Measurements from ENCODE around the gene FOSL2. TPM values are rescaled to one million over a fixed set of nuclear protein-coding genes. Genes with fewer than 3 reads are reported as not detected.

FOSL2 gene
- total RNA-seq, result 56.2 and 57.6 TPM in 2 replicates

DNA sequence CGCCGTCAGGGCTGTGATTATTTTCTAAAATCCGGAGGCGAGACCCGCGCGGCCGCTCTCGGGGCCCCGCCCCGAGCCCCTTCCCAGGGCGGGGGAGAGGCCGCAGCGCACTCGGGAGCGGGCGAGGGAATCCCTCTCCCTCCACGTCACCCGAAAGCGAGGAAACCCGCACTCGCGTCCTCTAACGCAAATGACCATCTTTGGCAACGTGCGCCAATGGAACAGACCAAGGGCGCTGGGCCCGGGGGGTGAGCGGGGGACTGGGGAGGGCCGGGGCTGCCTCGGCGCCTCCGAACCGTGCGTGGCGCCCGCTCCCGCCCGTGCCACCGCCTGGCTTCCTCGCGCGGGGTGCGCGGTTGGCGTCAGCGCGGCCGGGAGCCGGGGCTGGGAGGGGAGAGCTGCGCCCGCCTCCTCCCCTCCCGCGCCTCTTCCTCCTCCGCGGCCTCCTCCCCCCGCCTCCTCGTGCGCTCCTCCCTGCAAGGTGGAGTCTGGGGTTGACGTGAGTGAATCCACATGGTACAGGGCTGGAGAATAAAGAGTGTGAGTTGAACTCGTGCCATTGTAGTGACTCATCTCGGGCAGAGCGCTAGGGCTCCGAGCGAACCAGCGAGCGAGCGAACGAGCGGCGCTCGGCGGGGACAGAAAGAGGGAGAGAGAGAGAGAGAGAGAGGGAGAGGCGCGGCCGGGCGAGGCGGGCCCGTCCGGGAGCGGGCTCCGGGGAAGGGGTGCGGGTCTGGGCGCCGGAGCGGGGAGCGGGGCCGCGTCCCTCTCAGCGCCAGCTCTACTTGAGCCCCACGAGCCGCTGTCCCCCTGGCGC is at the start of gene FOSL2:
FOSL2 (plus strand) TSS at position 562 of the 817 bp plus-strand sequence. CDS start 863 bp downstream, outside the sequence.

Other genes with a start within 250 kb of the FOSL2 start
- gene PLB1, start 103.2 kb downstream of the FOSL2 start, total RNA-seq, result 1.1 and 1.2 TPM in 2 replicates